NCI-H1092 treated with DMSO at 0.1 percent for 48 hours (cell line): ENCODE results near the gene TYK2.
"Not testable (repeated sequence)": the region's sequence is repeated elsewhere in the genome, so short reads cannot be mapped to it uniquely, and the experiment has no call there.

Experiments
- DNase-seq: peaks from one replicate; lab custom pipeline; 2025; lab: John Stamatoyannopoulos, UW

The TYK2 gene

GRCh38 chr19:10380313-10381102, at the start of gene TYK2:
Gene TYK2, minus strand, starts transcription at chr19:10380572. Its CDS starts 2,166 bp downstream, at chr19:10378406.
- DNase-seq = peak; percentile 99

DNA sequence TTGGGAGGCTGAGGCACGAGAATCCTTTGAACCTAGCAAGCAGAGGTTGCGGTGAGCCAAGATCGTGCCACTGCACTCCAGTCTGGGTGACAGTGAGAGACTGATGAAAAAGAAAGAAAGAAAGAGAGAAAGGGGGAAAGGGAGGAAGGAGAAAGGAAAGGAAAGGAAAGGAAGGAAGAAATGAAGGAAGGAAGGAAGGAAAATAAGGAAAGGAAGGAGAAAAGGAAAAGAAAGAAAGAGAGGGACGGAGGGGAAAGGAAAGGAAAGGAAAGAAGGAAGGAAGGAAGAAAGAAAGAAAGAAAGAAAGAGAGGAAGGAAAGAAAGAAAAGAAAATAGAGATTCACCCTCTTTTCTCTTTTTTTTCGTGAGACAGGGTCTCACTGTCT, 48.6 kb upstream of the TYK2 start:
- no peak for DNase-seq

DNA sequence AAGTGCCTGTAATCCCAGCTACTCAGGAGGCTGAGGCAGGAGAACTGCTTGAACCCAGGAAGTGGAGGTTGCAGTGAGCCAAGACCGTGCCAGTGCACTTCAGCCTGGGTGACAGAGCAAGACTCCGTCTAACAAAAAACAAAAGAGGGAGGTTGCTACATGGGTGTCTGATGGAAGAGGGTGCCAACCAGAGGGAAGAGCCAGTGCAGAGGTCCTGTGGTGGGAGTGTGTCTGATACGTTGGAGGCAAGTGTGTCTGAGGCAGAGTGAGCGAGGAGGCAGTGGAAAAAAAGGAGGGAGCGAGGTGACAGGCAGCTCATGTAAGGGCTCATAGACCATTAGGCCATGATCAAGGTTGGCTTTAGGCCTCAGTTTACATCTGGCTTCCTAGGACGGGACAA, 46.8 kb upstream of the TYK2 start:
- DNase-seq = no peak

DNA sequence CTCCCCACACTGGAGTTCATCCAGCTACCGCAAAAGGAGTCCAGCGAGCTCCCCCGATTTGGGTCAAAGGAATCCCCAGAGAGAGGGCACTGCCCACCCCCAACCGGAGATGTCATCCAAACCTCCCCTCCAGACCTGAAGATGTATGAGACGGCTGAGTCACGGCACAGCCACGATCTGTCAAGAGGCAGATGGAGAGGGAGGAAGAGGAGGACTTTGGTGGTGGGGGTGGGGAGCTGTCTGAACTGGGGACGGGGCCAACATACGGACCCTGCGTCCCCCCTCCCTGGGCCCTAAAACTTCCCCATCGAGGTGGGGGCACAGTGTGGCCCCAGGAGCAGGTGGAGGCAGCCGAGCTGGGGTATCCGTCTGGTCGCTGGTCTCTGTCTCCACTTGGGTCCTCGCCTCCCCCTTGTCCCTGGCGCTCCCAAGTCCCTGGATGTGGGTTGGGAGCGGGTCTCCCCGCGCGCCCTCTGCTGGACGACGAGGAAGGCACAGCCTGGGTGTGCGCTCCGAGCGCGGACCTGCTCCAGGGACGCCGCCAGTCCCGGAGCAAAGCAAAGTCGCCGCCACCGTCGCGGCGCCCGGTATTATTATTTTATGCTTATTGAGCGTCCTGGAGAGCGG, 43.8 kb upstream of the TYK2 start:
- DNase-seq = peak; percentile 36

GRCh38 chr19:10422846-10423245, 42.5 kb upstream of the TYK2 start:
- DNase-seq = no peak

DNA sequence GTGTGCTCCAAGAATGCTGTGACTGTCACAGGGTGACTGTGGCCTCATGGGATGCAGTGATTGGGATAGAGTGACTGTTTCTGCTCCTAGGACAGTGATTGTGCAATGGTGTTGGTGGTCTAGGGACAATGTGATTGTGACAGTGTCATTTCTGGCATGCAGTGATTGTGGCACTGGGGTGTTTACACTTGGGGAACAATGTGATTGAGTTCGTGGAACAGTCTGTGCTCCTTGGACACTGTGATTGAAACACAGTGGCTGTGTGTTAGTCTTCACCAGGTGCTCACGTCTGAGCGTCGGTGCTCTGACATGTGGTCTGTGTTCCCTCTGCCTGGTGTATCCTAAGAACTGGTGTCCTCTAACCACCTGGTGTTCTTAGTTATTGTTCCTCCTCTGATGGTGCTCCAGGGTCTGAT, 41.7 kb upstream of the TYK2 start:
- no peak for DNase-seq

GRCh38 chr19:10421240-10422045, 41.1 kb upstream of the TYK2 start:
- no peak for DNase-seq

GRCh38 chr19:10420444-10421239, 40.3 kb upstream of the TYK2 start, which contains the start of gene PDE4A:
Gene PDE4A, plus strand, starts transcription at chr19:10420538. Its CDS starts 227 bp downstream, at chr19:10420765.
- no peak for DNase-seq

DNA sequence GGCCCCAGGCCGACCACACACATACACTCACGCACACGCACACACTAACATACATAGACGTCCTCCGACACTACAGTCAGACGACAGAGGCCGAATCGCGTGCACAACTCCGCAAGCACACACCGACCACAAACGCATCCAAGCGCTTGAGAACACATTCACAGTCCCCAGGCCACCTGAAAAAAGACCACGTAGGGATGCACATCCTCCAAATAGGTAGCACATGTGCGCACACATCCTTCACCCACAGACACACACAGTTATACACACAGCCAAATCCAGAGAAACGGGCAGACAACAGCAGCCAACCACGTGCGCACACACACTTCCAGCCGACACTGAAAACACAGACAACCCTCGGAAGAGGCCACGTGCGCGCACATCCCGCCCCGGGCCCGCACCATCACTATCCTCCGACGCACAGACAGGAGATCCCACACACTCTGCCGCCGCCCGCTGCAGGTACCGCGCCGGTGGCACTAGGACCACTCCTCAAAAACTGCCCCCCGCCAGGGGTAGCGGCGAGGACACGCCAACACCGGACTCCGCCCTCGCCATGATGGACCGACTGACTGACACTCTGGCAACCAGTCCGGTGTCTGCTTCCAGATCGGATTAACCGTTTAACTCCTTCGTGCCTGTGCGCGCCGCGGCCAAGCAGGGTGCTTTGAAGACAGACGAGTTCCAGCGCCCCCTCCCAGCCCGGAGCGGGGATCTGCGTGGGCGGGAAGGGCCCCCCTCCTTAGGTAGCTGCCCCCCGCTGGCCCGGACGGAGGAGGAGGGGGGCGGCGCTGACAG, 39.5 kb upstream of the TYK2 start:
- no peak for DNase-seq

DNA sequence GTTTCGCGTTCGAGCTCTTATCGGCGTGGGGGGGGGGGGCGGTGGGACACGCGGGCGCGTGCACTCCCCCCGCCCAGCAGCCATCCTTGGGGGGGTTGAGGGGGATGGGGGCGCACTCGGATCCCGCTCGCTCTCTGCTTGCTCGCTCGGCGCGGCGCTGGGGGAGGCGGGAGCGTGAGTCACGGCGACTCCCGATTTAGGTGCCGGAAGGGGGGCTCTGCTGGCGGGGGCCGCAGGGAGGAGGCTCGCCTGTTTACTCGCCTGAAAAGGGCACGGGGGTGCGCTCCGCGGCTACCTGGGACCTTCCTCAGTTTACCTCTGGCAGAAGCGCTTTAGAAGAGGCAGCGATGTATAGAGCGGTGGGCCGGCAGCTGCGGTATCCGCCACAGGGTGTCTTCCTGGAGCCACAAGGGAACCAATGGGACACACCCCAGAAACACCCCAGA, 38.9 kb upstream of the TYK2 start:
- no peak for DNase-seq

- no peak for DNase-seq
These were observed 38.3 kb upstream of the TYK2 start for GRCh38 chr19:10418485-10419199.

GRCh38 chr19:10418235-10418484, 37.8 kb upstream of the TYK2 start:
- DNase-seq = no peak

DNA sequence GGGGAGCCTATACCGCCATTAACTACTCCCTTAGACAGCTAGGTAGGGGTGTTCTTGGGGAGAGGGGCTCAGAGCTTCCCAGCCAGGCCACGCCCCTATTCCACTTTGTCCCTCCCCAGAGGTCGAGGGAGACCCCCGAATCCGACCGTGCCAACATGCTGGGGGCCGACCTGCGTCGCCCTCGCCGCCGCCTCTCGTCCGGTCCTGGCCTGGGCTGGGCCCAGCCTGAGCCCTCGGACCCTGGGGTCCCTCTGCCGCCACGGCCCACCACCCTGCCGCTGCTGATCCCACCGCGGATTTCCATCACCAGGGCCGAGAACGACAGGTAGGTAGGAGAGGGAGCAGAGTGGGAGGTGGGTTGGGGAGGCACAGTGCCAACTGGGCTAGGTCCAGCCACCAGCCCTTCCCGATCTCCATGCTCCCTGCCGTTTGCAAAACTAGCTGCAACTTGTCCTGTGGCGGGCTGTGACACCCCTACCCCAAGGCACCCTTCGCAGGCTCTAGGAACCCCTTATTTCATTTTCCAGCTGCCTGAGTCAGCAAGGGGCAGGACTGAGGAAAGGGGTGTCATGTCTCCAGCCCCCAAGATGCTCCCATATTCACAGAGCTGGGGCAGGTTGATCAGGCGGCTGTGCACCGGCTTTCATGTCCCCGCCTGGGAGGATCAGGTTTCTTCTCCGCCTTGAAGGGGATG, 37.3 kb upstream of the TYK2 start:
- no peak for DNase-seq

GRCh38 chr19:10416380-10417257, 36.2 kb upstream of the TYK2 start:
- peak; percentile 56 for DNase-seq

DNA sequence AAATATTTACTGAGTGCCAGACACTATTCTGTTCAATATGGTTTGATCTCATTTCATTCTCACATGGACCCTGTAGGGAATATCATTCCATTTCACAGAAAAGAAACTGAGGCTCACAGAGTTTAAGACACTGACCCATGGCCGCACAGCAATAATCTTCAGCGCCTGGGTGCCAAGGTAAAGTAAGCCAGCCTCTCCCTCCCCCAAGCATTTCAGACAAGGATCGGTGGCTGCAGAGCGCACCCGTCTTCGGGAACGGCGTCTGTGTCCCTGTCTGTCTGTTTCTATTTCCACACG, 35.7 kb upstream of the TYK2 start:
- DNase-seq = no peak

- DNase-seq = no peak
These were observed 32.0 kb upstream of the TYK2 start for GRCh38 chr19:10412257-10412977.

GRCh38 chr19:10411224-10411623, 30.9 kb upstream of the TYK2 start:
- DNase-seq = not testable (repeated sequence)

DNA sequence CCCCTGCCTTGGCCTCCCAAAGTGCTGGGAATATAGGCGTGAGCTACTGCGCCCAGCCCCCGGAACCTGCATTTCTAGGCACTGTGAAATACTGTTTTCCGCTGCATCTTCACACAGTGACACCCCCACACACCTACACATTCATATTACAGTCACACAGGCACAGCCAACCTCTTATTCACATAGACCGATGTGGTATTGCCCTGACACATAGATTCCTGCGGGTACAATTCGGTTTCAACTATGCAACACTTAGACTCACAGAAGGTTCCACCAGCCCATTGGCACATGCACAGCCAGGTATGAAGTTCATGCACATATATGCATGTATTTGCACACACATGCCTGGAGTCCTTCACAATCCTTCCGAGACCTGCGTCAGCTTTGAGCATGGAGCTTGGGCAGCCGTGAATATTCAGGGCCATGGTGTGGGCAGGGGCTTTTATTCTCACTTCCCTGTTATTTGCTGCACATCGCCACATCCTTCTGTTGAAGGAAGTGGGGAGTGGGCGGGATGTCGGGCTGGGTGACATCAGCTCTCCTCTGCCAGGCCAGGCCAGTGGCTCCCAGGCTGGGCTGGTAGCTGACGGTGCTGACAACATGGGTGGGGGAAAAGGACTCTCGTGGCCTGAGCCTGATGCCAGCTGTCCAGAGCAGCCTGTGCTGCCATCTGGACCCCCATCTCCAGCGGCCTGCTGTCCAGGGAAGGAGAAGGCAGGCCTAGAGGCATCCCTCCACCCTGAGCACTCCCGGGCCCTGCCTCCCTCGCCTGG, 28.3 kb upstream of the TYK2 start:
- no peak for DNase-seq
